Endothelial cell of umbilical vein (primary cell): ENCODE data around the gene TMEM208. TPM values are rescaled to one million over a fixed set of nuclear protein-coding genes. Genes with fewer than 3 reads are reported as not detected.

ENCODE experiments used
- BruUV-seq: library from RNA; stranded (reverse); fragments of 400-500 nt; replicated peaks from 2 replicates; lab custom pipeline; 2021; lab: Mats Ljungman, UMichigan
- CTCF ChIA-PET: fragments of 300-600, 350-600 bp; sonication (Branson Sonifier 250); formaldehyde crosslinking; loops from one replicate; lab custom pipeline; 2021; ENCODE audit warnings: antibody characterized with exemption, inconsistent platforms; lab: Charles Lee
- POLR2A ChIA-PET: fragments of 300-600, 350-600 bp; sonication (Branson Sonifier 250); formaldehyde crosslinking; loops from one replicate; lab custom pipeline; 2021; ENCODE audit warnings: antibody characterized with exemption, inconsistent platforms; lab: Charles Lee
- DNase-seq: peaks from one replicate; pipeline ENCODE4 v3.0.0-alpha.2; 2011; ENCODE audit warnings: low read depth, low spot score
- FAIRE-seq: peaks from 2 replicates; lab custom pipeline; 2011; peaks lifted over from hg19 to GRCh38; lab: Jason Lieb, UNC
- H2AFZ ChIP-seq: 2 replicates; pipeline ENCODE4 v1.6.0; 2012; ENCODE audit warnings: low read depth, low read length, control low read depth, inconsistent platforms
- H3K27ac ChIP-seq: 2 replicates; pipeline ENCODE4 v1.5.1; 2011; ENCODE audit warnings: low read depth, mild to moderate bottlenecking, control low read depth, low read length, moderate library complexity; ENCODE audit not compliant: insufficient read depth
- H3K27me3 ChIP-seq, 2 experiments: 2 replicates each; pipeline versions ENCODE4 v1.6.0 to v1.6.1; 2011; ENCODE audit warnings: low read length in 2 of 2, mixed read lengths in 1 of 2; ENCODE audit not compliant: control insufficient read depth in 2 of 2, insufficient read depth in 2 of 2
- H3K36me3 ChIP-seq, 2 experiments: 2 replicates in 1 of 2; 3 replicates in 1 of 2; pipeline ENCODE4 v1.5.1; 2011; ENCODE audit warnings: low read length in 2 of 2, mild to moderate bottlenecking in 1 of 2, moderate library complexity in 1 of 2; ENCODE audit not compliant: control insufficient read depth in 2 of 2, insufficient read depth in 2 of 2; ENCODE audit errors: extremely low read depth in 1 of 2
- H3K4me1 ChIP-seq: 3 replicates; pipeline ENCODE4 v1.5.1; 2011; ENCODE audit warnings: mild to moderate bottlenecking, low read length; ENCODE audit not compliant: control insufficient read depth, insufficient read depth; ENCODE audit errors: extremely low read depth
- H3K4me2 ChIP-seq: 2 replicates; pipeline ENCODE4 v1.6.1; 2011; ENCODE audit warnings: low read length, control low read depth, mixed read lengths; ENCODE audit not compliant: insufficient read depth
- H3K4me3 ChIP-seq, 3 experiments: fragments of 200-600 bp in 1 of 3; sonication (generic), shearing (Covaris generic) in 1 of 3; replicated peaks in 1 of 3; 2 replicates each; pipeline ENCODE4 v1.5.1; 2011 to 2016; ENCODE audit warnings: control low read depth in 3 of 3, low read length in 3 of 3, mild to moderate bottlenecking in 2 of 3, inconsistent platforms in 1 of 3, low read depth in 1 of 3, moderate library complexity in 1 of 3; ENCODE audit not compliant: insufficient read depth in 1 of 3
- H3K79me2 ChIP-seq: 2 replicates; pipeline ENCODE4 v1.6.0; 2012; ENCODE audit warnings: low read length, inconsistent platforms; ENCODE audit not compliant: control insufficient read depth, insufficient read depth
- H3K9ac ChIP-seq: replicated peaks from 2 replicates; pipeline ENCODE3; 2011; ENCODE audit warnings: low read length, control low read depth; ENCODE audit not compliant: insufficient read depth; ENCODE audit errors: extremely low read depth
- H3K9me1 ChIP-seq: replicated peaks from 3 replicates; pipeline ENCODE4 v1.6.0; 2011; ENCODE audit warnings: mild to moderate bottlenecking, low read length; ENCODE audit not compliant: control insufficient read depth, insufficient read depth; ENCODE audit errors: extremely low read depth
- H3K9me3 ChIP-seq: replicated peaks from 2 replicates; pipeline ENCODE4 v1.5.1; 2012; ENCODE audit warnings: low read length, inconsistent platforms; ENCODE audit not compliant: control insufficient read depth, insufficient read depth
- H4K20me1 ChIP-seq: replicated peaks from 2 replicates; pipeline ENCODE3; 2011; ENCODE audit warnings: mild to moderate bottlenecking, low read length; ENCODE audit not compliant: control insufficient read depth, insufficient read depth; ENCODE audit errors: extremely low read depth
- EZH2 ChIP-seq: IDR thresholded peaks from 2 replicates; pipeline ENCODE4 v1.6.1; 2012; ENCODE audit warnings: borderline replicate concordance, low read depth, mild to moderate bottlenecking, moderate library complexity, low read length, inconsistent platforms; ENCODE audit not compliant: severe bottlenecking
- FOS ChIP-seq: IDR thresholded peaks from 2 replicates; pipeline ENCODE4 v1.6.1; 2011; ENCODE audit warnings: mild to moderate bottlenecking, low read length, moderate library complexity, borderline replicate concordance; ENCODE audit not compliant: insufficient read depth
- GATA2 ChIP-seq: IDR thresholded peaks from 2 replicates; pipeline ENCODE4 v1.7.0; 2011; ENCODE audit warnings: low read depth, mild to moderate bottlenecking, moderate library complexity, mixed read lengths, low read length; ENCODE audit not compliant: insufficient read length, insufficient read depth
- JUN ChIP-seq: IDR thresholded peaks from 2 replicates; pipeline ENCODE4 v1.6.1; 2011; ENCODE audit warnings: borderline replicate concordance, low read depth; ENCODE audit not compliant: insufficient read length, insufficient read depth
- MYC ChIP-seq: IDR thresholded peaks from one replicate; pipeline ENCODE4 v1.6.1; 2011; ENCODE audit warnings: mild to moderate bottlenecking, low read depth, low read length
- POLR2A ChIP-seq: IDR thresholded peaks from 2 replicates; pipeline ENCODE4 v1.6.1; 2012; ENCODE audit warnings: low read depth, mild to moderate bottlenecking, control low read depth, low read length
- POLR2AphosphoS5 ChIP-seq: IDR thresholded peaks from 2 replicates; pipeline ENCODE4 v1.6.1; 2012; ENCODE audit warnings: low read depth, mild to moderate bottlenecking, control low read depth, low read length, moderate library complexity; ENCODE audit not compliant: insufficient read depth
- dilution Hi-C: fragments of 300-500 bp; cut with MboI; formaldehyde crosslinking; loops from one replicate; pipeline ENCODE4 v1.15.0; 2019; ENCODE audit warnings: low sequenced_read_pairs; ENCODE audit not compliant: extremely low pct_ligation_motif_present
- intact Hi-C: fragments of 100-400 bp; cut with micrococcal nuclease; formaldehyde crosslinking; loops from one replicate; pipeline ENCODE4 v1.10.0; 2022
- polyA plus RNA-seq, 4 experiments: library from polyadenylated mRNA; depleted of rRNA in 3 of 4; stranded (reverse) in 3 of 4; unstranded in 1 of 4; fragments of >200 nt; gene quantifications; 2 replicates each; pipeline versions ENCODE4 v1.2.1 to v1.2.3, GENCODE V29; 2011 to 2012; ENCODE audit warnings: missing spikeins in 1 of 4
- total RNA-seq: library from RNA; stranded (reverse); gene quantifications from 2 replicates; pipeline ENCODE4 v1.2.3, GENCODE V29; 2021
- TF ChIP-seq, protein P1 (sequence below), 2 donors: IDR thresholded peaks; 1 replicate in 1 of 2; 2 replicates in 1 of 2; pipeline ENCODE4 v1.5.1; 2011; ENCODE audit warnings: low read length in 2 of 2, mild to moderate bottlenecking in 2 of 2, moderate library complexity in 2 of 2, control low read depth in 1 of 2, inconsistent platforms in 1 of 2, low read depth in 1 of 2; ENCODE audit not compliant: insufficient read depth in 1 of 2; ENCODE audit errors: extremely low read depth in 1 of 2
- TF ChIP-seq, protein P2 (sequence below): IDR thresholded peaks from 2 replicates; pipeline ENCODE4 v1.6.1; 2011; ENCODE audit not compliant: insufficient read depth, insufficient read length

The TMEM208 gene
- total and polyA plus RNA-seq, 2 donors (not counting 3 experiments of a cell fraction or from before 2014, with no cell fraction given) = 35.3 to 94.0 TPM

GRCh38 chr16:67269766-67270165, 42.8 kb downstream of the TMEM208 start:
- H3K4me1 ChIP-seq = peaks cover 23% of the 10 kb centered on the region
- no peaks in the 10 kb centered on the region for H3K9me1 ChIP-seq
- dilution Hi-C loops (no loop called here), intact Hi-C loops (no loop called here)
- DNase-seq (peak; percentile 33), FAIRE-seq (peak; percentile 83)
- peak overlapping the region; percentile 22 for H3K9ac ChIP-seq
- H3K4me2 ChIP-seq = no peak overlapping the region
- no peaks in the 10 kb centered on the region for H3K9me3 ChIP-seq
- no peaks in the 10 kb centered on the region for H3K36me3 ChIP-seq
- ChIA-PET CTCF (interaction anchor here (0.6 to 4.5 kb wide), 10 partner anchors 9 to 130 kb away, joined by 3 to 20 read pairs (median 4); partner anchors contain the start of genes KCTD19, LRRC36 and PLEKHG4), POLR2A (interaction anchor here (1.9 kb wide), 1 partner anchor 25 kb away, joined by 6 read pairs; no protein-coding TSS in a partner anchor)
- no peaks in the 10 kb centered on the region for H4K20me1 ChIP-seq
- peak; percentile 33 for TF ChIP-seq POLR2AphosphoS5
- TF ChIP-seq, protein P1, sequence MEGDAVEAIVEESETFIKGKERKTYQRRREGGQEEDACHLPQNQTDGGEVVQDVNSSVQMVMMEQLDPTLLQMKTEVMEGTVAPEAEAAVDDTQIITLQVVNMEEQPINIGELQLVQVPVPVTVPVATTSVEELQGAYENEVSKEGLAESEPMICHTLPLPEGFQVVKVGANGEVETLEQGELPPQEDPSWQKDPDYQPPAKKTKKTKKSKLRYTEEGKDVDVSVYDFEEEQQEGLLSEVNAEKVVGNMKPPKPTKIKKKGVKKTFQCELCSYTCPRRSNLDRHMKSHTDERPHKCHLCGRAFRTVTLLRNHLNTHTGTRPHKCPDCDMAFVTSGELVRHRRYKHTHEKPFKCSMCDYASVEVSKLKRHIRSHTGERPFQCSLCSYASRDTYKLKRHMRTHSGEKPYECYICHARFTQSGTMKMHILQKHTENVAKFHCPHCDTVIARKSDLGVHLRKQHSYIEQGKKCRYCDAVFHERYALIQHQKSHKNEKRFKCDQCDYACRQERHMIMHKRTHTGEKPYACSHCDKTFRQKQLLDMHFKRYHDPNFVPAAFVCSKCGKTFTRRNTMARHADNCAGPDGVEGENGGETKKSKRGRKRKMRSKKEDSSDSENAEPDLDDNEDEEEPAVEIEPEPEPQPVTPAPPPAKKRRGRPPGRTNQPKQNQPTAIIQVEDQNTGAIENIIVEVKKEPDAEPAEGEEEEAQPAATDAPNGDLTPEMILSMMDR (IDR thresholded peaks at IDR 0.05; ENCODE audit: extremely low read depth in 1 of 2, insufficient read depth in 1 of 2, low read depth in 1 of 2, low read length in 2 of 2) = no peak
- H3K27me3 ChIP-seq = no peaks in the 10 kb centered on the region
- no TSS peak for BruUV-seq
- no peak overlapping the region for H3K4me3 ChIP-seq
- no peaks in the 10 kb centered on the region for H3K79me2 ChIP-seq
- peak overlapping the region; percentile 31 for H2AFZ ChIP-seq
- peak overlapping the region; percentile 66 for H3K27ac ChIP-seq

- Histone ChIP-seq H3K9me1 (no peaks in the 10 kb centered on the region), H3K9me3 (no peaks in the 10 kb centered on the region), H3K4me3 (no peak overlapping the region), H3K4me1 (peaks cover 23% of the 10 kb centered on the region), H3K4me2 (no peak overlapping the region), H3K36me3 (no peaks in the 10 kb centered on the region), H2AFZ (no peak overlapping the region), H3K9ac (no peak overlapping the region), H3K27me3 (no peaks in the 10 kb centered on the region), H3K79me2 (peaks cover 2% of the 10 kb centered on the region), H3K27ac (no peak overlapping the region), H4K20me1 (no peaks in the 10 kb centered on the region)
- TF ChIP-seq GATA2 (no peak), EZH2 (no peak), POLR2A (no peak), JUN (no peak), POLR2AphosphoS5 (no peak), FOS (no peak), MYC (no peak)
- TF ChIP-seq, protein P2, sequence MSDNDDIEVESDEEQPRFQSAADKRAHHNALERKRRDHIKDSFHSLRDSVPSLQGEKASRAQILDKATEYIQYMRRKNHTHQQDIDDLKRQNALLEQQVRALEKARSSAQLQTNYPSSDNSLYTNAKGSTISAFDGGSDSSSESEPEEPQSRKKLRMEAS = no peak
- TF ChIP-seq, protein P1 (IDR thresholded peaks at IDR 0.05; ENCODE audit: extremely low read depth in 1 of 2, insufficient read depth in 1 of 2, low read depth in 1 of 2, low read length in 2 of 2) = no peak
- no peak for DNase-seq
- POLR2A ChIA-PET = interaction anchor here (1.9 kb wide), 1 partner anchor 27 kb away, joined by 6 read pairs; no protein-coding TSS in a partner anchor
- BruUV-seq = no TSS peak
- CTCF ChIA-PET = interaction anchor here (2.2 to 4.5 kb wide), 2 partner anchors 10 to 128 kb away, joined by 9 to 20 read pairs; no protein-coding TSS in a partner anchor
- dilution Hi-C loops (no loop called here), intact Hi-C loops (no loop called here)
- FAIRE-seq = no peak
These were observed 44.0 kb downstream of the TMEM208 start for GRCh38 chr16:67270931-67271338.
